Fibroblast of lung (primary cell): ENCODE data around the gene MED14. TPM values are rescaled to one million over a fixed set of nuclear protein-coding genes. Genes with fewer than 3 reads are reported as not detected.

Experiments used
- DNase-seq, 2 donors: peaks; one replicate each; pipeline versions ENCODE4 v3.0.0 to v3.0.0-alpha.2; 2010; ENCODE audit warnings: low read depth in 2 of 2
- H2AFZ ChIP-seq: 2 replicates; pipeline ENCODE4 v1.5.1; 2012; ENCODE audit warnings: low read length, control low read depth, inconsistent platforms
- H3K27ac ChIP-seq: 2 replicates; pipeline ENCODE4 v1.5.1; 2011; ENCODE audit warnings: low read length, control low read depth; ENCODE audit not compliant: insufficient read depth
- H3K27me3 ChIP-seq: 2 replicates; pipeline ENCODE4 v1.5.1; 2011; ENCODE audit warnings: mild to moderate bottlenecking, low read length; ENCODE audit not compliant: control insufficient read depth, insufficient read depth
- H3K36me3 ChIP-seq: 2 replicates; pipeline ENCODE4 v1.5.1; 2011; ENCODE audit warnings: low read length; ENCODE audit not compliant: control insufficient read depth, insufficient read depth
- H3K4me1 ChIP-seq: 2 replicates; pipeline ENCODE4 v1.5.1; 2011; ENCODE audit warnings: low read length; ENCODE audit not compliant: control insufficient read depth, insufficient read depth; ENCODE audit errors: extremely low read depth
- H3K4me2 ChIP-seq: 2 replicates; pipeline ENCODE4 v1.5.1; 2011; ENCODE audit warnings: low read length, control low read depth; ENCODE audit not compliant: insufficient read depth; ENCODE audit errors: extremely low read depth
- H3K4me3 ChIP-seq, 4 experiments: fragments of 200-600 bp in 1 of 4; sonication (generic) in 1 of 4; replicated peaks in 1 of 4; 2 replicates each; pipeline ENCODE4 v1.5.1; 2011 to 2016; ENCODE audit warnings: low read length in 4 of 4, low read depth in 3 of 4, mild to moderate bottlenecking in 3 of 4, control low read depth in 2 of 4, inconsistent platforms in 1 of 4, mixed read lengths in 1 of 4; ENCODE audit not compliant: insufficient read depth in 1 of 4; ENCODE audit errors: control extremely low read depth in 1 of 4
- H3K79me2 ChIP-seq: 2 replicates; pipeline ENCODE4 v1.5.1; 2012; ENCODE audit warnings: mild to moderate bottlenecking, low read length, inconsistent platforms; ENCODE audit not compliant: control insufficient read depth, insufficient read depth
- H3K9ac ChIP-seq: 2 replicates; pipeline ENCODE4 v1.5.1; 2011; ENCODE audit warnings: mild to moderate bottlenecking, low read length, control low read depth; ENCODE audit not compliant: insufficient read depth
- H3K9me3 ChIP-seq: 2 replicates; pipeline ENCODE4 v1.5.1; 2012; ENCODE audit warnings: low read depth, low read length; ENCODE audit not compliant: control insufficient read depth, insufficient read depth
- H4K20me1 ChIP-seq: 2 replicates; pipeline ENCODE4 v1.5.1; 2011; ENCODE audit warnings: low read length; ENCODE audit not compliant: control insufficient read depth, insufficient read depth; ENCODE audit errors: extremely low read depth
- EZH2 ChIP-seq: IDR thresholded peaks from 2 replicates; pipeline ENCODE4 v1.5.1; 2012; ENCODE audit warnings: low read length, control low read depth, mild to moderate bottlenecking; ENCODE audit errors: missing control alignments
- polyA plus RNA-seq, 2 donors: library from polyadenylated mRNA; depleted of rRNA in 1 of 2; stranded (reverse) in 1 of 2; unstranded in 1 of 2; fragments of >200 nt; gene quantifications; 2 replicates each; pipeline ENCODE4 v1.2.1, GENCODE V29; 2011 to 2012; ENCODE audit warnings: missing spikeins in 1 of 2
- total RNA-seq: library from RNA; depleted of rRNA; stranded (reverse); fragments of >200 nt; gene quantifications from 2 replicates; pipeline ENCODE4 v1.2.1, GENCODE V29; 2014
- TF ChIP-seq, protein P1 (sequence below), 2 donors: IDR thresholded peaks in 1 of 2; conservative IDR thresholded peaks in 1 of 2; 1 replicate in 1 of 2; 2 replicates in 1 of 2; pipeline ENCODE4 v1.5.1; 2011 to 2012; ENCODE audit warnings: low read length in 2 of 2, control low read depth in 1 of 2, inconsistent platforms in 1 of 2, low read depth in 1 of 2, mild to moderate bottlenecking in 1 of 2

The MED14 gene
- total and polyA plus RNA-seq, 2 donors (not counting 1 experiment from before 2014, with no cell fraction given): 18.3 to 31.3 TPM

DNA sequence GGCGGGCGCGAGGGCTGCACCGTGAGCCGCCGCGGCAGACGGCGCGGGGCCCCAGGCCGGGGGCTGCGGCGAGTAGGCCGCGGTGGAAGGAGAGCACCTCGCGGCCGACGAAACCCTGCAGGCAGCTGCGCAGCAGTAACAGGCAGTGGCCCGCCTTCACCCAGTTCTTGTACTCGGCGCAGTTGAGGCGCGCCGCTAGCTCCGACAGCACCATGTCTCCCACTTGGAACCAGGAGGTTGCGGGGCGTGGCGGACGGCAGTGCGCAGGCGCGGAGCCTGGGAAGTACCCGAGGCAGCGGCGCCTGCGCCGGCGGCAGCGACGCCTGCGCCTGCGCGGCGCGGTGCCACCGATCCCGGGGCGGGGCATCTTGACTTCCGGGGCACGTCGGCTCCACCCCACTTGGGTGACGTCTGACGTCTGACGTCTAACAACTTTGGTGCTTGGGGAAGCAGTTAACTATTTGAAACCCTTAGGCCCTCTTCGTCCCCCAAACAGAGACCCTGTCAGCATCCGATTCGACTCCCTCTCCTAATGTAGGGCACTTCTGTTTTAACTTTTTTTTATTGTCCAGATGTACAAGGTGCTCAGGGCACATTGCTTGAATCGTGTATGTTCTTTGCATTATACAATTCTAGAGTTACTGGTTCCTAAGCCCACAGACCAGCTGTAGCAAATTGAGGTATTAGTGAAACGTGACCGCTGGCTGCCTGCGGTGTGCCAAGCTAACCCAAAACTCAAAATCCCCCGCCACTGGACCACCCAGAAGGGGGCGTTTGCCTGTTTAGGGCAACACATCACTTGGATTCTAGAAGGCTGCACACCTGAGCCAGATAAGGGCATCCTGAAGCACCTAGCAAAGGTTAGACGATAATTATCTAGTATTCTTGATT, 87.8 kb downstream of the MED14 start, which contains the start of gene CXorf38:
CXorf38 (minus strand) TSS at position 255 of the 891 bp plus-strand sequence; CDS start at position 214, 41 bp downstream.
- Histone ChIP-seq H2AFZ (peak within 1 kb of the TSS; percentile 76), H3K27me3 (no peaks in the 10 kb centered on the region)
- TF ChIP-seq, protein P1, sequence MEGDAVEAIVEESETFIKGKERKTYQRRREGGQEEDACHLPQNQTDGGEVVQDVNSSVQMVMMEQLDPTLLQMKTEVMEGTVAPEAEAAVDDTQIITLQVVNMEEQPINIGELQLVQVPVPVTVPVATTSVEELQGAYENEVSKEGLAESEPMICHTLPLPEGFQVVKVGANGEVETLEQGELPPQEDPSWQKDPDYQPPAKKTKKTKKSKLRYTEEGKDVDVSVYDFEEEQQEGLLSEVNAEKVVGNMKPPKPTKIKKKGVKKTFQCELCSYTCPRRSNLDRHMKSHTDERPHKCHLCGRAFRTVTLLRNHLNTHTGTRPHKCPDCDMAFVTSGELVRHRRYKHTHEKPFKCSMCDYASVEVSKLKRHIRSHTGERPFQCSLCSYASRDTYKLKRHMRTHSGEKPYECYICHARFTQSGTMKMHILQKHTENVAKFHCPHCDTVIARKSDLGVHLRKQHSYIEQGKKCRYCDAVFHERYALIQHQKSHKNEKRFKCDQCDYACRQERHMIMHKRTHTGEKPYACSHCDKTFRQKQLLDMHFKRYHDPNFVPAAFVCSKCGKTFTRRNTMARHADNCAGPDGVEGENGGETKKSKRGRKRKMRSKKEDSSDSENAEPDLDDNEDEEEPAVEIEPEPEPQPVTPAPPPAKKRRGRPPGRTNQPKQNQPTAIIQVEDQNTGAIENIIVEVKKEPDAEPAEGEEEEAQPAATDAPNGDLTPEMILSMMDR (conservative IDR thresholded peaks at IDR 0.05 in 1 of 2, IDR thresholded peaks at IDR 0.05 in 1 of 2; ENCODE audit: low read depth in 1 of 2, low read length in 2 of 2): no peak
- TF ChIP-seq EZH2: no peak

GRCh38 chrX:40646489-40647306, 88.6 kb downstream of the MED14 start:
- TF ChIP-seq, protein P1 (conservative IDR thresholded peaks at IDR 0.05 in 1 of 2, IDR thresholded peaks at IDR 0.05 in 1 of 2; ENCODE audit: low read depth in 1 of 2, low read length in 2 of 2): no peak
- no peak for TF ChIP-seq EZH2
- DNase-seq: peak; percentile 11 to 27
- Histone ChIP-seq H3K4me2 (peak overlapping the region; percentile 84), H3K9ac (peak overlapping the region; percentile 82), H3K4me3 (peak overlapping the region; percentile 69 to 85 (median 72)), H4K20me1 (no peaks in the 10 kb centered on the region), H2AFZ (peak overlapping the region; percentile 39), H3K27me3 (no peaks in the 10 kb centered on the region), H3K27ac (peak overlapping the region; percentile 74), H3K36me3 (no peaks in the 10 kb centered on the region), H3K79me2 (peaks cover 39% of the 10 kb centered on the region), H3K9me3 (no peaks in the 10 kb centered on the region), H3K4me1 (no peaks in the 10 kb centered on the region)

More for the DNA sequence above, 87.8 kb downstream of the MED14 start, which contains the start of gene CXorf38:
- DNase-seq: peak; percentile 81 to 87
- Histone ChIP-seq H3K4me1 (no peaks in the 10 kb centered on the region), H3K9ac (peak within 1 kb of the TSS; percentile 82), H4K20me1 (no peaks in the 10 kb centered on the region), H3K4me3 (peak within 1 kb of the TSS; percentile 69 to 85 (median 72)), H3K36me3 (no peaks in the 10 kb centered on the region), H3K4me2 (peak within 1 kb of the TSS; percentile 85), H3K27ac (peak within 1 kb of the TSS; percentile 86), H3K9me3 (no peaks in the 10 kb centered on the region), H3K79me2 (peaks cover 31% of the 10 kb centered on the region)
